CD14-positive monocyte (primary cell): ENCODE results near the gene CCRL2. TPM values are rescaled to one million over a fixed set of nuclear protein-coding genes. Genes with fewer than 3 reads are reported as not detected.

Source experiments
- DNase-seq, 3 donors: peaks; one replicate each; pipeline ENCODE4 v3.0.0-alpha.2; 2011 to 2022
- H2AFZ ChIP-seq: 2 replicates; pipeline ENCODE4 v1.6.0; 2012; ENCODE audit warnings: mild to moderate bottlenecking, low read depth, low read length, inconsistent platforms; ENCODE audit not compliant: insufficient read depth, poor library complexity, severe bottlenecking
- H3K27ac ChIP-seq, 2 donors: 1 replicate in 1 of 2; 2 replicates in 1 of 2; pipeline ENCODE4 v1.5.1; 2012 to 2013; ENCODE audit warnings: low read length in 2 of 2, control low read depth in 1 of 2, inconsistent platforms in 1 of 2, low read depth in 1 of 2, mild to moderate bottlenecking in 1 of 2
- H3K27me3 ChIP-seq, 2 donors: one replicate each; pipeline versions ENCODE4 v1.6.0 to v1.6.1; 2011 to 2013; ENCODE audit warnings: low read length in 2 of 2; ENCODE audit not compliant: control insufficient read depth in 2 of 2, insufficient read depth in 2 of 2
- H3K36me3 ChIP-seq, 2 donors: replicated peaks in 1 of 2; 1 replicate in 1 of 2; 2 replicates in 1 of 2; pipeline versions ENCODE4 v1.5.1 to v1.6.1; 2012 to 2013; ENCODE audit warnings: low read length in 2 of 2, control low read depth in 1 of 2, inconsistent platforms in 1 of 2, mild to moderate bottlenecking in 1 of 2; ENCODE audit not compliant: insufficient read depth in 2 of 2, control insufficient read depth in 1 of 2
- H3K4me1 ChIP-seq, 2 donors: 1 replicate in 1 of 2; 2 replicates in 1 of 2; pipeline versions ENCODE4 v1.5.1 to v1.6.1; 2012 to 2013; ENCODE audit warnings: low read length in 2 of 2, control low read depth in 1 of 2, inconsistent platforms in 1 of 2, mild to moderate bottlenecking in 1 of 2, moderate library complexity in 1 of 2; ENCODE audit not compliant: insufficient read depth in 2 of 2, control insufficient read depth in 1 of 2
- H3K4me2 ChIP-seq: replicated peaks from 2 replicates; pipeline ENCODE3; 2012; ENCODE audit warnings: low read length, moderate library complexity, mild to moderate bottlenecking; ENCODE audit not compliant: poor library complexity, severe bottlenecking; ENCODE audit errors: extremely low read depth
- H3K4me3 ChIP-seq, 3 experiments: fragments of 200-600 bp in 1 of 3; sonication (generic) in 1 of 3; replicated peaks in 1 of 3; 1 replicate in 2 of 3; 2 replicates in 1 of 3; pipeline ENCODE4 v1.5.1; 2011 to 2013; ENCODE audit warnings: low read length in 3 of 3, mild to moderate bottlenecking in 3 of 3, control low read depth in 2 of 3, low read depth in 2 of 3, inconsistent platforms in 1 of 3, moderate library complexity in 1 of 3
- H3K79me2 ChIP-seq: 2 replicates; pipeline ENCODE4 v1.6.0; 2012; ENCODE audit warnings: mild to moderate bottlenecking, control low read depth, inconsistent platforms, low read length, moderate library complexity; ENCODE audit not compliant: insufficient read depth
- H3K9ac ChIP-seq: 2 replicates; pipeline ENCODE4 v1.6.0; 2017; ENCODE audit warnings: low read length, mild to moderate bottlenecking; ENCODE audit not compliant: insufficient read depth, poor library complexity, severe bottlenecking
- H3K9me3 ChIP-seq, 2 donors: replicated peaks in 1 of 2; 1 replicate in 1 of 2; 2 replicates in 1 of 2; pipeline versions ENCODE4 v1.5.1 to v1.6.1; 2012 to 2013; ENCODE audit warnings: low read length in 2 of 2, control low read depth in 1 of 2; ENCODE audit not compliant: control insufficient read depth in 1 of 2, insufficient read depth in 1 of 2
- H4K20me1 ChIP-seq: 2 replicates; pipeline ENCODE4 v1.6.0; 2012; ENCODE audit warnings: mild to moderate bottlenecking, low read length, control low read depth, moderate library complexity; ENCODE audit not compliant: insufficient read depth
- H3K27ac Mint-ChIP-seq, 7 donors: one replicate each; pipeline ENCODE4 v1.8.0; 2020; ENCODE audit warnings: mild to moderate bottlenecking in 7 of 7, mixed read lengths in 7 of 7, moderate library complexity in 6 of 7, inconsistent platforms in 2 of 7
- H3K27me3 Mint-ChIP-seq, 3 donors: one replicate each; pipeline ENCODE4 v1.8.0; 2021 to 2022; ENCODE audit warnings: low read depth in 3 of 3, mild to moderate bottlenecking in 3 of 3, mixed read lengths in 3 of 3, moderate library complexity in 3 of 3, inconsistent platforms in 1 of 3
- H3K36me3 Mint-ChIP-seq, 2 donors: one replicate each; pipeline ENCODE4 v1.8.0; 2020; ENCODE audit warnings: mixed read lengths in 2 of 2, inconsistent platforms in 1 of 2, mild to moderate bottlenecking in 1 of 2
- H3K4me1 Mint-ChIP-seq: one replicate; pipeline ENCODE4 v1.8.0; 2020; ENCODE audit warnings: mild to moderate bottlenecking, mixed read lengths
- H3K4me3 Mint-ChIP-seq, 2 donors: one replicate each; pipeline ENCODE4 v1.8.0; 2020; ENCODE audit warnings: mild to moderate bottlenecking in 2 of 2, mixed read lengths in 2 of 2, moderate library complexity in 1 of 2
- H3K9me3 Mint-ChIP-seq, 7 donors: one replicate each; pipeline ENCODE4 v1.8.0; 2020 to 2022; ENCODE audit warnings: mixed read lengths in 7 of 7, mild to moderate bottlenecking in 6 of 7, moderate library complexity in 6 of 7, inconsistent platforms in 2 of 7
- WGBS: methylation state at CpG from one replicate; pipeline ENCODE4 v1.1.5; 2013; ENCODE audit warnings: missing lambda C conversion rate; ENCODE audit not compliant: insufficient coverage; 5-methylcytosine and 5-hydroxymethylcytosine counted together
- intact Hi-C, 2 donors: fragments of 100-400 bp; cut with micrococcal nuclease; formaldehyde crosslinking; loops; one replicate each; pipeline versions ENCODE4 v1.15.0 to v1.15.1; 2023
- polyA plus RNA-seq, 3 donors: library from polyadenylated mRNA; depleted of rRNA in 1 of 3; unstranded in 2 of 3; stranded (reverse) in 1 of 3; fragments of 300-500 nt in 2 of 3; fragments of >200 nt in 1 of 3; fragmentation: Illumina TruSeq in 2 of 3; gene quantifications; 1 replicate in 2 of 3; 2 replicates in 1 of 3; pipeline ENCODE4 v1.2.3, GENCODE V29; 2012 to 2021
- TF ChIP-seq, protein P1 (sequence below): fragments of 200-600 bp; IDR thresholded peaks from one replicate; pipeline ENCODE4 v1.8.0; 2022; ENCODE audit warnings: antibody characterized with exemption, mild to moderate bottlenecking

Gene CCRL2
- polyA plus RNA-seq, 3 donors = 10.2 to 15.3 (median 11.7) TPM

DNA sequence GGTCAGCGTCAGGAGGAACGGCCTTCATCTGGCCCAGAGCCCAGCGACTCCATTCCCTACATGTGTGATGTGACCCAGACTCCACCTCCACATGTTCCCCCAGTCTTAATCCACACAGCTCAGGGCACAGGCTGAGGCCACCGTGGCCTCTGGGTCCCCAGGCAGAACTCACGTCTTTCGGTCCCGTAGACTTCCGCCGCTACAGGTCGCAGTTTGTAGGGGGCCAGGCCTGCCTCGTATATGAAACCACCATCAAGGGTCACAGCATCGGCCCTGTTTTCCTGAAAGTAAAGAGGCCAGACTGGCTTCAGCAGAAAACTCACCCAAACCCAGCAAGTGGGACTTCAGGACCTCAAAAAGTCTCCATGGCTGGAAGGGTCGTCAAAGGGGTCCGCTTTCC is 49.1 kb downstream of the CCRL2 start:
- no peak overlapping the region for H3K4me2 ChIP-seq
- no peaks in the 10 kb centered on the region for H3K9me3 ChIP-seq
- H3K27me3 ChIP-seq = no peaks in the 10 kb centered on the region
- H3K27ac Mint-ChIP-seq = no peak overlapping the region
- no peak overlapping the region for H2AFZ ChIP-seq
- no peak overlapping the region for H3K9ac ChIP-seq
- no peaks in the 10 kb centered on the region for H3K4me1 ChIP-seq
- TF ChIP-seq, protein P1, sequence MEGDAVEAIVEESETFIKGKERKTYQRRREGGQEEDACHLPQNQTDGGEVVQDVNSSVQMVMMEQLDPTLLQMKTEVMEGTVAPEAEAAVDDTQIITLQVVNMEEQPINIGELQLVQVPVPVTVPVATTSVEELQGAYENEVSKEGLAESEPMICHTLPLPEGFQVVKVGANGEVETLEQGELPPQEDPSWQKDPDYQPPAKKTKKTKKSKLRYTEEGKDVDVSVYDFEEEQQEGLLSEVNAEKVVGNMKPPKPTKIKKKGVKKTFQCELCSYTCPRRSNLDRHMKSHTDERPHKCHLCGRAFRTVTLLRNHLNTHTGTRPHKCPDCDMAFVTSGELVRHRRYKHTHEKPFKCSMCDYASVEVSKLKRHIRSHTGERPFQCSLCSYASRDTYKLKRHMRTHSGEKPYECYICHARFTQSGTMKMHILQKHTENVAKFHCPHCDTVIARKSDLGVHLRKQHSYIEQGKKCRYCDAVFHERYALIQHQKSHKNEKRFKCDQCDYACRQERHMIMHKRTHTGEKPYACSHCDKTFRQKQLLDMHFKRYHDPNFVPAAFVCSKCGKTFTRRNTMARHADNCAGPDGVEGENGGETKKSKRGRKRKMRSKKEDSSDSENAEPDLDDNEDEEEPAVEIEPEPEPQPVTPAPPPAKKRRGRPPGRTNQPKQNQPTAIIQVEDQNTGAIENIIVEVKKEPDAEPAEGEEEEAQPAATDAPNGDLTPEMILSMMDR = no peak
- H3K27me3 Mint-ChIP-seq = peaks cover 3 to 13% (median 4%) of the 10 kb centered on the region in 3 donors
- H3K27ac ChIP-seq = no peak overlapping the region
- H3K36me3 Mint-ChIP-seq = no peaks in the 10 kb centered on the region
- H3K4me3 ChIP-seq = no peak overlapping the region
- no peaks in the 10 kb centered on the region for H4K20me1 ChIP-seq
- WGBS = 95% methylated on average over 11 of the region's 14 CpGs
- intact Hi-C loops = no loop called here
- H3K79me2 ChIP-seq = no peaks in the 10 kb centered on the region
- H3K9me3 Mint-ChIP-seq = peaks cover 0 to 12% (median 5%) of the 10 kb centered on the region in 7 donors
- H3K36me3 ChIP-seq = no peaks in the 10 kb centered on the region
- no peaks in the 10 kb centered on the region for H3K4me1 Mint-ChIP-seq
- no peak for DNase-seq
- no peak overlapping the region for H3K4me3 Mint-ChIP-seq

Other genes starting within 250 kb of the CCRL2 start
- 100 to 1,000 TPM in 2 of 3 donors, 10 to 100 TPM in 1; 56.7 to 304 (median 233) TPM for gene CCR1, start 198.9 kb upstream of the CCRL2 start, polyA plus RNA-seq
- gene CCR3, start 164.8 kb upstream of the CCRL2 start, polyA plus RNA-seq = under 1 TPM; 0.38 to 0.74 (median 0.44) TPM
- 100 to 1,000 TPM in 2 of 3 donors, 10 to 100 TPM in 1; 20.5 to 181 (median 145) TPM for gene CCR2, start 53.1 kb upstream of the CCRL2 start, polyA plus RNA-seq
- 1 to 10 TPM; 1.2 to 3.6 (median 3.1) TPM for gene CCR5, start 36.3 kb upstream of the CCRL2 start, polyA plus RNA-seq
- gene LTF, start 57.6 kb downstream of the CCRL2 start, polyA plus RNA-seq = not detected
- not detected for gene RTP3, start 90.7 kb downstream of the CCRL2 start, polyA plus RNA-seq
- gene LRRC2, start 159.0 kb downstream of the CCRL2 start, polyA plus RNA-seq = not detected
- not detected for gene FAM240A, start 205.3 kb downstream of the CCRL2 start, polyA plus RNA-seq